Heart left ventricle (tissue), 16 donors: ENCODE results near the gene LIG3. TPM values are rescaled to one million over a fixed set of nuclear protein-coding genes. Genes with fewer than 3 reads are reported as not detected.
"Not testable (repeated sequence)": the region's sequence is repeated elsewhere in the genome, so short reads cannot be mapped to it uniquely, and the experiment has no call there.

Experiments
- ATAC-seq, 4 donors: fragments of 200-7000 bp; cut with Tn5 transposase; one replicate each; pipeline ENCODE4 v1.9.1; 2020 to 2022; ENCODE audit warnings: moderate library complexity in 4 of 4, mild to moderate bottlenecking in 3 of 4, moderate number of reproducible peaks in 1 of 4
- DNase-seq, 5 donors: peaks; one replicate each; pipeline ENCODE4 v3.0.0-alpha.2; 2020
- H3K27ac ChIP-seq, 12 donors: fragments of 200-600 bp; sonication (generic) in 4 of 12; one replicate each; pipeline versions ENCODE4 v1.5.0 to v1.8.0; 2016 to 2022; ENCODE audit warnings: mild to moderate bottlenecking in 2 of 12
- H3K27me3 ChIP-seq, 9 donors: fragments of 200-600 bp; sonication (generic) in 2 of 9; one replicate each; pipeline versions ENCODE4 v1.5.1 to v1.8.0; 2016 to 2022; ENCODE audit warnings: mild to moderate bottlenecking in 3 of 9
- H3K36me3 ChIP-seq, 9 donors: fragments of 200-600 bp; sonication (generic) in 2 of 9; one replicate each; pipeline versions ENCODE4 v1.5.0 to v1.8.0; 2018 to 2022; ENCODE audit warnings: mild to moderate bottlenecking in 2 of 9
- H3K4me1 ChIP-seq, 12 donors: fragments of 200-600 bp; sonication (generic) in 4 of 12; one replicate each; pipeline versions ENCODE4 v1.5.0 to v1.8.0; 2016 to 2022; ENCODE audit warnings: mild to moderate bottlenecking in 3 of 12
- H3K4me3 ChIP-seq, 12 donors: fragments of 200-600 bp; sonication (generic) in 4 of 12; one replicate each; pipeline versions ENCODE4 v1.5.0 to v1.8.0; 2017 to 2022; ENCODE audit warnings: mild to moderate bottlenecking in 9 of 12, moderate library complexity in 4 of 12
- H3K9me3 ChIP-seq, 12 donors: fragments of 200-600 bp; sonication (generic) in 4 of 12; one replicate each; pipeline versions ENCODE4 v1.5.0 to v1.8.0; 2016 to 2022; ENCODE audit warnings: mild to moderate bottlenecking in 1 of 12
- POLR2A ChIP-seq, 2 donors: fragments of 450-650 bp; IDR thresholded peaks; one replicate each; pipeline ENCODE4 v1.6.1; 2017; ENCODE audit warnings: antibody characterized with exemption in 2 of 2, mild to moderate bottlenecking in 2 of 2, moderate library complexity in 2 of 2
- WGBS, 4 donors: extraction: QIAGEN DNeasy Blood & Tissue Kit in 2 of 4; methylation state at CpG; one replicate each; pipeline versions ENCODE4 v1.1.5 to v1.1.7; 2013 to 2018; 5-methylcytosine and 5-hydroxymethylcytosine counted together
- intact Hi-C, 10 donors: fragments of 100-400 bp; cut with DNase I; formaldehyde crosslinking; loops; one replicate each; pipeline versions ENCODE4 v1.11.1 to v1.14.2; 2022
- polyA plus RNA-seq, 2 donors: library from polyadenylated mRNA; stranded (reverse); fragments of 200-250 nt; gene quantifications; one replicate each; pipeline ENCODE4 v1.2.3, GENCODE V29; 2013
- total RNA-seq, 9 donors: library from RNA; depleted of rRNA in 2 of 9; stranded (reverse); fragments of >200 nt in 2 of 9; fragmentation: NEBNext Ultra II Directional in 3 of 9; extraction: Animal tissue kit (Norgen Biotek cat#: 25700) in 3 of 9; gene quantifications; one replicate each; pipeline versions ENCODE4 v1.1.0 to v1.2.4, GENCODE V29; 2016 to 2023
- TF ChIP-seq, protein P1 (sequence below), 12 donors: fragments of 200-600 bp; sonication (generic) in 4 of 12; IDR thresholded peaks; one replicate each; pipeline versions ENCODE4 v1.5.0 to v1.8.0; 2018 to 2022; ENCODE audit warnings: antibody characterized with exemption in 12 of 12, mild to moderate bottlenecking in 5 of 12
- donor health status: ischemic (EF 13 %, LVEDD 7.1; RV severe dilation, severe dysfunction).
- donor health status: healthy with polysubstance abuse.
- donor health status: DM: no; HTN: yes; CAD: no.
- donor health status: DM: no; HTN: no; CAD: no.
- donor health status: ischemic (EF 25% LVEDD 6.9; RV normal size, moderate dysfunction).
- donor health status: ischemic (EF 25% LVEDD 5.7; RV mildly dilated, moderate dysfunction).
- donor health status: healthy.
- donor health status: DM: yes; HTN: yes; CAD: no.
- donor health status: ischemic (EF 35%, LVEDD 5.7; RV mildly dilated, moderate dysfunction).
- donor health status: nonischemic (EF 11% LVEDD 7.7; RV severe dilation, severe dysfunction).
- donor health status: DM: yes; HTN: yes; CAD: no.
- donor health status: PGD.
- donor health status: ischemic (EF 29% LVEDD 5.4; RV normal size, mild dysfunction).
- donor health status: nonischemic (EF 23%, LVEDD 6.1; RV moderate dilation, normal function).

Gene LIG3
- total and polyA plus RNA-seq, 11 donors, result 4.0 to 27.0 (median 20.2) TPM

DNA sequence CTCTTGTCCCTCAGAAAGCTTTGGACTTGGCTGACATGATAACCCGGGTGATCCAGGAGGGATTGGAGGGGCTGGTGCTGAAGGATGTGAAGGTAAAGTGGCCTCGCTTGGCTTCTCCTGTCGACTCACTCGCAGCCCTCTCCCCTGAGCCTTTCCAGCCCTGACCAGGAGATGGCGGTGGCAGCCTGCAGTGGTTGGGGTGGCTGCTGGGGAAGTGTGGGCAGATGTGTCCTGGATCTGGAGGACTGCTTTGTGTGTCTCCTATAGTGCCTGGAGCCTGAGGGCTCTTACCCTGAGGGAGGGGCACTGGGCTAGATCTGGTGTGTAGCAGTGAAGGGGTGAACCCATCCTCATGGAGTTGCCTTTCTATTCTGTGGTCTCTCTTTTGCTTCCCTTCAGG is 17.9 kb downstream of the LIG3 start:
- TF ChIP-seq, protein P1, sequence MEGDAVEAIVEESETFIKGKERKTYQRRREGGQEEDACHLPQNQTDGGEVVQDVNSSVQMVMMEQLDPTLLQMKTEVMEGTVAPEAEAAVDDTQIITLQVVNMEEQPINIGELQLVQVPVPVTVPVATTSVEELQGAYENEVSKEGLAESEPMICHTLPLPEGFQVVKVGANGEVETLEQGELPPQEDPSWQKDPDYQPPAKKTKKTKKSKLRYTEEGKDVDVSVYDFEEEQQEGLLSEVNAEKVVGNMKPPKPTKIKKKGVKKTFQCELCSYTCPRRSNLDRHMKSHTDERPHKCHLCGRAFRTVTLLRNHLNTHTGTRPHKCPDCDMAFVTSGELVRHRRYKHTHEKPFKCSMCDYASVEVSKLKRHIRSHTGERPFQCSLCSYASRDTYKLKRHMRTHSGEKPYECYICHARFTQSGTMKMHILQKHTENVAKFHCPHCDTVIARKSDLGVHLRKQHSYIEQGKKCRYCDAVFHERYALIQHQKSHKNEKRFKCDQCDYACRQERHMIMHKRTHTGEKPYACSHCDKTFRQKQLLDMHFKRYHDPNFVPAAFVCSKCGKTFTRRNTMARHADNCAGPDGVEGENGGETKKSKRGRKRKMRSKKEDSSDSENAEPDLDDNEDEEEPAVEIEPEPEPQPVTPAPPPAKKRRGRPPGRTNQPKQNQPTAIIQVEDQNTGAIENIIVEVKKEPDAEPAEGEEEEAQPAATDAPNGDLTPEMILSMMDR (IDR thresholded peaks at IDR 0.05), result peak; percentile 56 to 73 (median 63)
- no peak for TF ChIP-seq POLR2A (IDR thresholded peaks at IDR 0.05)
- Histone ChIP-seq H3K27ac (peak overlapping the region in 9 of 12 donors; percentile 29 to 78 (median 64)), H3K36me3 (peaks cover 0 to 92% (median 74%) of the 10 kb centered on the region in 9 donors), H3K4me1 (peaks cover 0 to 38% (median 7%) of the 10 kb centered on the region in 12 donors), H3K4me3 (no peak overlapping the region), H3K9me3 (no peaks in the 10 kb centered on the region), H3K27me3 (no peaks in the 10 kb centered on the region)
- WGBS, 4 donors, result 41 to 57% (median 54%) methylated on average over 5 of the region's 5 CpGs
- DNase-seq (peak; percentile 56 to 83 (median 67)), ATAC-seq (peak; percentile 72 to 89 (median 82))
- intact Hi-C loops, result loop anchor here in 7 of 10 donors (1.0 to 10.0 kb wide), 10 partner anchors 47 to 124 kb away; partner anchors contain the start of genes RAD51D (in 5 of the 7), RFFL (in 2 of the 7) and FNDC8 (in 1 of the 7)

DNA sequence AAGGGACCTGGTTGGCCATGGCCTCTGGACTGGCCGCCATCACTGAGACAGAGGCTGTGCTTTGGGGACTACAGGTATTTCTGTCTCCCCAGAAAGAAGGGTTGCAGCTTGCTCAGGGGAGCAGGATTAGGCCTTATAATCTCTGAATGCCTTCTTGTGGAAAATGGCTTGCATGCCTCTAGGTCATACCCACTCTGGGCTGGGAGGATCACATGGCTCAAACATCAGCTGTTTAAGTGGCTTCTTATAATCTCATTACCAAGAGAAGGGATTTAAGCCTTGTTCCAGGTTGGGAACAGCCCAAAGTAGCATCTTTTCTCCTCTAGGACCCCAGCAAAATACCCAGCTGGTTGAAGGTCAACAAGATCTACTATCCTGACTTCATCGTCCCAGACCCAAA is 19.1 kb downstream of the LIG3 start:
- Histone ChIP-seq H3K4me3 (no peak overlapping the region), H3K36me3 (peaks cover 0 to 91% (median 70%) of the 10 kb centered on the region in 9 donors), H3K4me1 (peaks cover 0 to 41% (median 7%) of the 10 kb centered on the region in 12 donors), H3K27me3 (no peaks in the 10 kb centered on the region), H3K9me3 (no peaks in the 10 kb centered on the region), H3K27ac (peak overlapping the region in 1 of 12 donors; percentile 77)
- intact Hi-C loops, result loop anchor here in 7 of 10 donors (2.0 to 10.0 kb wide), 9 partner anchors 45 to 123 kb away; partner anchors contain the start of genes RAD51D (in 4 of the 7), RFFL (in 2 of the 7) and FNDC8 (in 1 of the 7)
- TF ChIP-seq, protein P1 (IDR thresholded peaks at IDR 0.05), result no peak
- no peak for TF ChIP-seq POLR2A (IDR thresholded peaks at IDR 0.05)
- WGBS, 4 donors, result 79 to 97% (median 94%) methylated on average over 2 of the region's 2 CpGs
- DNase-seq (no peak), ATAC-seq (no peak)

DNA sequence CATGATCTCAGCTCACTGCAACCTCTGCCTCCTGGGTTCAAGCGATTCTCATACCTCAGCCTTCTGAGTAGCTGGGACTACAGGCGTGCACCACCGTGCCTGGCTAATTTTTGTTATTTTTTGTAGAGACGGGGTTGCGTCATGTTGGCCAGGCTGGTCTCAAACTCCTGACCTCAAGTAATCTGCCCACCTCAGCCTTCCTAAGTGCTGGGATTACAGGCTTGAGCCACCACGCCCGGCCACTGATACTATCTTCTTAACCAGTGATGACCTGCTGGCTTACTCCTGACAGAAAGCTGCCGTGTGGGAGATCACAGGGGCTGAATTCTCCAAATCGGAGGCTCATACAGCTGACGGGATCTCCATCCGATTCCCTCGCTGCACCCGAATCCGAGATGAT is 20.7 kb downstream of the LIG3 start:
- not testable (repeated sequence) for ATAC-seq, H3K4me3 ChIP-seq, H3K27me3 ChIP-seq, DNase-seq, H3K9me3 ChIP-seq
- Histone ChIP-seq H3K4me1 (peaks cover 0 to 41% (median 7%) of the 10 kb centered on the region in 12 donors), H3K27ac (peak overlapping the region in 1 of 12 donors; percentile 66), H3K36me3 (peaks cover 0 to 90% (median 68%) of the 10 kb centered on the region in 9 donors)
- 92 to 96% (median 92%) methylated on average over 14 of the region's 14 CpGs for WGBS, 4 donors
- intact Hi-C loops, result loop anchor here in 1 of 10 donors (5.0 kb wide), 1 partner anchor 116 kb away; the partner anchor contains the start of gene RAD51D

DNA sequence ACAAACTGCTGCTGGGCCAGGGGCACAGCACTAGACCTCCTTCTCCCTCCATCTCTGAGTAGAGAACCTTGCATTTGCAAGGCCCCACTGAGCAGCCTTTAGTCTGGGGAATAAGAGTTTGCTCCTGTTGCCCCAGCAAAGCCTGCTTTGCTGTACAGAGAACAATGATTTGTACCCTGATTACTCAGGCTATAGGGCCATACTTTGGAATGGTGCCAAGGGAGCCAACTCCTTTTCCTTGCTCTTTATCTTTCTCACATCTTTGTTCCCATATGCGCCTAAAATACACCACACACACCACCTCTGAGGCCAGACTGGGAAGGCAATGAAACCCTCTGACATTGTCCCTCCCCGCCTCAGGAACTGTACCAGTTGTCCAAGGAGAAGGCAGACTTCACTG is 21.2 kb downstream of the LIG3 start:
- no peaks in the 10 kb centered on the region for H3K27me3 ChIP-seq
- no peak for ATAC-seq
- WGBS, 4 donors, result 68 to 84% (median 73%) methylated on average over 2 of the region's 2 CpGs
- H3K9me3 ChIP-seq, result no peaks in the 10 kb centered on the region
- intact Hi-C loops, result loop anchor here in 1 of 10 donors (5.0 kb wide), 1 partner anchor 116 kb away; the partner anchor contains the start of gene RAD51D
- DNase-seq, result no peak
- TF ChIP-seq, protein P1 (IDR thresholded peaks at IDR 0.05), result no peak
- TF ChIP-seq POLR2A (IDR thresholded peaks at IDR 0.05), result no peak
- H3K27ac ChIP-seq, result peak overlapping the region in 1 of 12 donors; percentile 66
- H3K4me1 ChIP-seq, result peaks cover 0 to 41% (median 7%) of the 10 kb centered on the region in 12 donors
- peaks cover 0 to 89% (median 68%) of the 10 kb centered on the region in 9 donors for H3K36me3 ChIP-seq
- no peak overlapping the region for H3K4me3 ChIP-seq
